Chondrocyte (in vitro differentiated cells): ENCODE measurements around the gene ZSCAN4. TPM values are rescaled to one million over a fixed set of nuclear protein-coding genes. Genes with fewer than 3 reads are reported as not detected.

Experiments
- DNase-seq: peaks from one replicate; pipeline ENCODE4 v3.0.0; 2021; ENCODE audit warnings: mixed read lengths, low spot score
- H3K27ac Mint-ChIP-seq: one replicate; pipeline ENCODE4 v1.8.0; 2021; ENCODE audit warnings: mild to moderate bottlenecking, moderate library complexity, mixed read lengths; ENCODE audit not compliant: unreplicated experiment
- H3K27me3 Mint-ChIP-seq: 2 replicates; pipeline ENCODE4 v1.8.0; 2021; ENCODE audit warnings: low read depth, mixed read lengths
- H3K36me3 Mint-ChIP-seq: 2 replicates; pipeline ENCODE4 v1.8.0; 2021; ENCODE audit warnings: low read depth, mixed read lengths
- H3K4me1 Mint-ChIP-seq: 2 replicates; pipeline ENCODE4 v1.8.0; 2021; ENCODE audit warnings: low read depth, mild to moderate bottlenecking, mixed read lengths
- H3K4me3 Mint-ChIP-seq: one replicate; pipeline ENCODE4 v1.8.0; 2021; ENCODE audit warnings: mild to moderate bottlenecking, moderate library complexity, mixed read lengths; ENCODE audit not compliant: unreplicated experiment
- H3K9me3 Mint-ChIP-seq: 2 replicates; pipeline ENCODE4 v1.8.0; 2021; ENCODE audit warnings: low read depth, mixed read lengths
- CTCF ChIP-seq: fragments of 200-600 bp; sonication (generic); IDR thresholded peaks from 2 replicates; pipeline ENCODE4 v1.5.0; 2021; ENCODE audit warnings: antibody characterized with exemption, mild to moderate bottlenecking, moderate library complexity
- long read RNA-seq: library from polyadenylated mRNA; stranded (forward); transcript quantifications from one replicate; pipeline ENCODE4 v2.0.0, GENCODE V29; 2021
- total RNA-seq: library from RNA; stranded (reverse); gene quantifications from 3 replicates; pipeline ENCODE4 v1.2.1, GENCODE V29; 2021

Gene ZSCAN4
- total RNA-seq, result not detected in 3 replicates
- long read RNA-seq, result 0 reads

GRCh38 chr19:57668635-57669034 lies at the start of gene ZSCAN4:
TSS of gene ZSCAN4 (plus strand) at chr19:57668935. CDS start at chr19:57676146, 7,211 bp downstream.
- Mint-ChIP-seq H3K4me1 (peaks cover 5% of the 10 kb centered on the region), H3K27ac (no peak within 1 kb of the TSS), H3K36me3 (no peaks in the 10 kb centered on the region), H3K4me3 (no peak within 1 kb of the TSS), H3K27me3 (peaks cover 5% of the 10 kb centered on the region), H3K9me3 (no peaks in the 10 kb centered on the region)
- no peak for TF ChIP-seq CTCF
- no peak for DNase-seq

GRCh38 chr19:57620673-57621348 lies 47.9 kb upstream of the ZSCAN4 start:
- H3K36me3 Mint-ChIP-seq, result peaks cover 85% of the 10 kb centered on the region
- H3K27me3 Mint-ChIP-seq, result no peaks in the 10 kb centered on the region
- no peak overlapping the region for H3K4me3 Mint-ChIP-seq
- peaks cover under 1% of the 10 kb centered on the region for H3K4me1 Mint-ChIP-seq
- H3K27ac Mint-ChIP-seq, result no peak overlapping the region
- TF ChIP-seq CTCF, result no peak
- H3K9me3 Mint-ChIP-seq, result peaks cover 80% of the 10 kb centered on the region
- DNase-seq, result no peak

GRCh38 chr19:57623091-57623490 lies 45.6 kb upstream of the ZSCAN4 start:
- Mint-ChIP-seq H3K4me3 (no peak overlapping the region), H3K4me1 (no peaks in the 10 kb centered on the region), H3K36me3 (peaks cover 68% of the 10 kb centered on the region), H3K27ac (no peak overlapping the region), H3K9me3 (peaks cover 68% of the 10 kb centered on the region), H3K27me3 (no peaks in the 10 kb centered on the region)
- TF ChIP-seq CTCF, result no peak
- DNase-seq, result no peak

GRCh38 chr19:57632987-57633831 lies 35.5 kb upstream of the ZSCAN4 start, which contains the start of gene ZNF211:
TSS of gene ZNF211 (plus strand) at chr19:57633168. CDS start at chr19:57633347, 179 bp downstream.
- peaks cover 18% of the 10 kb centered on the region for H3K4me1 Mint-ChIP-seq
- peak within 1 kb of the TSS; percentile 80 for H3K27ac Mint-ChIP-seq
- H3K27me3 Mint-ChIP-seq, result no peaks in the 10 kb centered on the region
- DNase-seq, result peak; percentile 95
- peaks cover 29% of the 10 kb centered on the region for H3K9me3 Mint-ChIP-seq
- peak within 1 kb of the TSS; percentile 84 for H3K4me3 Mint-ChIP-seq
- peak; percentile 13 for TF ChIP-seq CTCF
- peaks cover 34% of the 10 kb centered on the region for H3K36me3 Mint-ChIP-seq

GRCh38 chr19:57633832-57634131 lies 35.0 kb upstream of the ZSCAN4 start:
- TF ChIP-seq CTCF, result no peak
- H3K27ac Mint-ChIP-seq, result peak overlapping the region; percentile 80
- peaks cover 18% of the 10 kb centered on the region for H3K4me1 Mint-ChIP-seq
- H3K9me3 Mint-ChIP-seq, result peaks cover 35% of the 10 kb centered on the region
- no peak for DNase-seq
- peak overlapping the region; percentile 84 for H3K4me3 Mint-ChIP-seq
- H3K27me3 Mint-ChIP-seq, result no peaks in the 10 kb centered on the region
- peaks cover 40% of the 10 kb centered on the region for H3K36me3 Mint-ChIP-seq
